ENCODE data around the gene ARHGEF28.

ARHGEF28 gene

GRCh38 chr5:73623901-73624404 is 2.0 kb upstream of the ARHGEF28 start:
- DNase-seq = no peak

GRCh38 chr5:73624888-73625287 is 1.1 kb upstream of the ARHGEF28 start:
- DNase-seq = no peak

GRCh38 chr5:73625372-73625943 is 538 bp upstream of the ARHGEF28 start:
- no peak for DNase-seq

- no peak for DNase-seq
Measured at GRCh38 chr5:73626814-73627313, 868 bp downstream of the ARHGEF28 start.

DNA sequence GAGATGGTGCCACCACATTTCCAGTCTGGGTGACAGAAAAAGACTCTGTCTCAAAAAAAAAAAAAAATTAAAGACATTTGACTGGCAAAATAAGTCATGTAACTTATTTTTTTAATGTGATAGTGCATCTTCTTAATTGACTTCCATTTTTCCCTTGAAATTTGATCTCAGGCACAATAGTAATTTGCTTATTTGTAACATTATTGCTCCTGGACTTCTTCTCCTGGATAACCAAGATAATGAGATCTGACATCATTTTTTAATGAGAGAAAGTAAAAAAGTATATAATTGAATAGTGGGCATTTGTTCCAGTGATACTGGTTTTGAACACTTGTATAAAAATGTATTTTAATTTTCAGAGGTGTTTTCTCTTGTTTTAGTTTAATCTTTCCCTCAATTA is 3.5 kb downstream of the ARHGEF28 start:
- no peak for DNase-seq

- DNase-seq = no peak
Measured at GRCh38 chr5:73630765-73631164, 4.8 kb downstream of the ARHGEF28 start.

GRCh38 chr5:73631500-73631899 is 5.5 kb downstream of the ARHGEF28 start:
- DNase-seq = no peak

DNA sequence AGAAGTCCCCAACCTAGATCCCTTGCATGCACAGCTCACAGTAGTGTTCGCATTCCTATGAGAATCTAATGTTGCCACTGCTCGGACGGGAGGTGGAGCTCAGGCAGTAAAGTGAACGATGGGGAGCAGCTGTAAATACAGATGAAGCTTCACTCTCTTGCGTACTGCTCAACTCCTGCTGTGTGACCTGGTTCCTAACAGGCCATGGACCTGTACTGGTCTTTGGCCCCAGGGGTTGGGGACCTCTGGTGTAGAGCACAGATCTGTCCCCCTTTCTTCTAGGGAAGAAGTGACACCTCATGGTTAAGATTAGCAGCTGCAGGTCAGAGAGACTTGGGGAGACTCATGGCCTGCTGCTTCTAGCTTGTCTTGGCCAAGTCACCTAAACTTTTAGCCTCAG is 7.1 kb downstream of the ARHGEF28 start:
- no peak for DNase-seq

DNA sequence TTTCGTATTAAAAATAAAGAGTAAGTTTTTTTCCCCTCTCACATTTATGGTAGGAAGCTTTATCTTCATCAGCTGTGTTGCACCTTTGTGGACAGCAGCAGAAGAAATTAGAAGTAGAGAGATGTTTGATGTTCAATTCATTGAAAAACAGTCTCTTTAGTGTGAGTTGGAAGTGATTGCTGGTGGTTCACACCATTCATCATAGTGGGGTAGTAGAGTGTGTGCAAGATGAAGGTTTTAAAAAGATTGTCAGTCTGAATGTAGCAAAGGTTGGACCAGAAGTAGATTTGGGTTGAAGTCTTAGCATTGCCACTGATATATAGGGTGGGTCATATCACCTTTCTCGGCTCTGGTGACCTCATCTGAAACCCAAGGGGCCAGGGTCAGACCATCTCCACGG is 10.4 kb downstream of the ARHGEF28 start:
- no peak for DNase-seq

DNA sequence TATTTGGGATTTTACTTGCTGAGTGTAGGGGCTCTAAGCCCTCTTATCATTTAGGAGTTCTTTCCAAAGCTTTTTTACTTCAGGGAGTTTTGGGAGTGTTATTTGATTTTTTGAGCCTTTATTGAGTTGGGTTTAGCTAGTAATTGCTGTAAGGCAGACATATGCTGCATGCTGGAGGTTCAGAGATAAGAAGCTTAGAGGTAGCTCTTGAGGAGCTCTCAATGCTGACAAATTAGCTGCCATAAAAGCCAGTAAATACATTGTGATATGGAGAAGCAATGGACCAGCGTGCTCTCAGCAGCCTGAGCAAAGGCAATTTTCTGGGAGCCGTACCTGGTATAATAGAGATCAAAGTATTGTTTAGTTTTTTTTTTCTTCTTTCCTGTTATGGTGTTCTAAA is 11.6 kb downstream of the ARHGEF28 start:
- no peak for DNase-seq

DNA sequence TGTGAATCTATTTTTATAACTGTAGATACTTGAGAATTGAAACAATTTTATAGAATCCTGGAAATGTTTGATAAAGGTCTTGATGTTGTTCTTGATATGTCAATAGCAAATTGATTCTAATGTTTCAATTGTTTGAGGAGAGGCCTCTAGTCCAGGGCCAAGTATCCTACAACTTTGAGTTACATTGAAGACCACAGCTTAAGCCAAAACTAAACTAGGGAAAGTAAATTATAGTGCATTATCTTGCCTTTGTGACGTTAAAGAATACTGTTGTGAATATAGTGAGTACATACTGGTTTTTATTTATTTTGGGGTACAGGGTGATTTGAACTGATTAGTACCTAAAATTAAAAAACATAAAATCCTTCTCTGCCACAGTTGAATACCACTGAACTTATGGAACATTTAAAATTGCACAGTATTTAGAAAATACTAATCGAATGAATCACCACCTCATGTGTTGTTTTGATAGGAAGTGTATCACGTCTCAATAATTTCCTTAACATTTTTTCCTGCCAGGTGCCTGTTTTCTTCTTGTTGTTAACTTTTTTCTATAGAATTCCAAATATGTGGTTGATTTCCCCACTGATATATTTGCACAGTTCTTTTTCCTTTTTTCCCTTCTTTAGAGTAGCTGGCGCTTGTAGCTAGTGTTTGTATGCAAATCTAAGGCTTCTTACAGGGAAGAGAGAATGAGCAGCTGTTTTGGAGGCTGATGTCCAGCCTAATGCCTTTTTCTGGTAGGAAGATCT is 12.5 kb downstream of the ARHGEF28 start:
- no peak for DNase-seq

- DNase-seq = no peak
Measured at GRCh38 chr5:73640861-73641320, 14.9 kb downstream of the ARHGEF28 start.

DNA sequence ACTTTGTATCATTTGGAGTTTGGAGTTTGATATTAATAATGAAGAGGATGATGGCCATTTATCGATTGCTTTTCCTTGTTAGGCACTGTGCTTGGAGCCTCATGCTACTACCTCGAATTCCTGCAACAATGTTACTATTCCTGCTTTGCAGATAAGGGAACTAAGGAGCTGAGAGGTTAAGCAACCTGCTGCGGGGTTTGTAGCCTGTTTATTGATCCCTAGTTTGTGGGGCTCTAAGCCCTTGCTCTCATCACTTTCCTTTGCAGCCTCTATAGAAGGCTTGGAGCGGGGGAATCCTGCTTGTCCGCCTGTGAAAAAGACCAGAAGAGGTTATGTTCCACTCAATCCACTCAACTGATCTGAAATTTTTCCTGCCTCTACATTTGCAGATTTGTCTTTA is 15.8 kb downstream of the ARHGEF28 start:
- DNase-seq = no peak

- no peak for DNase-seq
Measured at GRCh38 chr5:73642344-73642743, 16.3 kb downstream of the ARHGEF28 start.

DNA sequence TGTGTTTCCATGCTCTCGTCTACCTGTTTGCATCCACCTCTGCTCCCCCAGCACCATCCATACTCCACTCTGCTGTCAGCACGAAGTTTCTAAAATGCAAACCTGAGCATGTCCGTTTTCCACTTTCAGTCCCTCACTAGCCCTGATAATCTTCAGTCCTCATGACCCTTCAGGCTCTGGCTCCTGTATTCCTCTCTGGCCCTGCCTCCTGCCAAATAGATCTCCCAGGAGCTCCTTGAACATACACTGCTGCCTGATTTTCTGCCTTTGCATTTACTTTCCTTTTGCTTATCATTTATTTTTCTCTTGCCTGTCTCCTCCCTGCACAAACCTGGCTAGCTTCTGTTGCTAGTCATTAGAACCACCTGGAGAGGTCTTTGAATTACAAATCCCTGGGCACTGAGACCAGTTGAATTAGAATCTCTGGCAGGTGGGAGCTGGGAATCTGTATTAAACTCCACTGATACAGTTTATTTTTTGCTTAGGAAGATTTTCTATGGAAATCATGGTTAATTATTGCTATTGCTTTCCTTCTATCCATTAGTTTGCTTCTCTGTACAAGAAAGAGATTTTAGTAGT is 18.5 kb downstream of the ARHGEF28 start:
- no peak for DNase-seq

DNA sequence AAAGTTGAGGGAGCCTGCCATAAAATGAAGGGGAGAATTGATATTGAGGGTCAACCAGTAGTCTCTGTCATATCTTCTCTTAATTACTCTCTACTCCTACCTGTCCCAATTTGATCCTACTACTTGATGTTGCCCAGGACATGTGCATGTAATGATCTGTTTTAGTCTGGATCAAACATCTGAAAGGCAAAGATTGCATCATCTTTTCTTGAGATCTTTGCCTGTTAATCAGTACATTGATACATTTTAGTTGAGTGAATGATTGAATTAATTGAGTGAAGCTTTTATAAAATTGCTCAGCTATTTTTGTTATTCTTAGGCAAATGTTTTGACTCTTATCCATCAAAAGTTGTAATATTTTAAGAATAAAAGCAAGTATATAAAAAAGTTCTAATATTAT is 21.7 kb downstream of the ARHGEF28 start:
- DNase-seq = no peak

GRCh38 chr5:73648515-73648914 is 22.5 kb downstream of the ARHGEF28 start:
- no peak for DNase-seq

GRCh38 chr5:73649926-73650325 is 23.9 kb downstream of the ARHGEF28 start:
- no peak for DNase-seq

GRCh38 chr5:73652391-73652790 is 26.4 kb downstream of the ARHGEF28 start:
- DNase-seq = no peak

GRCh38 chr5:73654171-73654811 is 28.3 kb downstream of the ARHGEF28 start:
- DNase-seq = no peak

GRCh38 chr5:73654819-73655318 is 28.9 kb downstream of the ARHGEF28 start:
- no peak for DNase-seq

- no peak for DNase-seq
Measured at GRCh38 chr5:73655521-73656160, 29.6 kb downstream of the ARHGEF28 start.

GRCh38 chr5:73661753-73662152 is 35.8 kb downstream of the ARHGEF28 start:
- DNase-seq = no peak
